H1 (cell line): Measurements from ENCODE around the gene PPFIBP2. TPM values are rescaled to one million over a fixed set of nuclear protein-coding genes. Genes with fewer than 3 reads are reported as not detected.

Experiments used
- EP300 ChIP-seq, 2 experiments: IDR thresholded peaks; 1 replicate in 1 of 2; 2 replicates in 1 of 2; pipeline ENCODE4 v1.6.1; 2011 to 2012; ENCODE audit warnings: low read depth in 2 of 2, low read length in 2 of 2, mild to moderate bottlenecking in 2 of 2, borderline replicate concordance in 1 of 2, inconsistent platforms in 1 of 2, moderate library complexity in 1 of 2
- FOSL1 ChIP-seq: IDR thresholded peaks from 2 replicates; pipeline ENCODE4 v1.6.1; 2011; ENCODE audit warnings: mild to moderate bottlenecking, low read depth, low read length, moderate library complexity; ENCODE audit not compliant: insufficient read depth
- NANOG ChIP-seq: IDR thresholded peaks from 2 replicates; pipeline ENCODE4 v1.6.1; 2011; ENCODE audit warnings: low read length, low read depth, mild to moderate bottlenecking, inconsistent platforms; ENCODE audit not compliant: insufficient read depth, poor library complexity, severe bottlenecking
- POLR2AphosphoS5 ChIP-seq: IDR thresholded peaks from 2 replicates; pipeline ENCODE4 v1.6.1; 2011; ENCODE audit warnings: low read depth, low read length
- POU5F1 ChIP-seq: IDR thresholded peaks from 2 replicates; pipeline ENCODE4 v1.6.1; 2011; ENCODE audit warnings: low read depth, mild to moderate bottlenecking, low read length, moderate library complexity
- RFX5 ChIP-seq: IDR thresholded peaks from 2 replicates; pipeline ENCODE4 v1.6.1; 2011; ENCODE audit warnings: low read depth, low read length, improper control_type of control experiment, borderline replicate concordance
- RNF2 ChIP-seq: fragments of 200-900, 300-1000 bp; sonication (generic); IDR thresholded peaks from 2 replicates; pipeline ENCODE4 v1.7.1; 2016; ENCODE audit warnings: borderline replicate concordance, low read depth, mild to moderate bottlenecking, antibody characterized with exemption, low read length; ENCODE audit not compliant: poor library complexity, severe bottlenecking; ENCODE audit errors: missing control alignments
- SAP30 ChIP-seq: fragments of 300-600 bp; sonication (generic); IDR thresholded peaks from 2 replicates; pipeline ENCODE4 v1.7.1; 2012; ENCODE audit warnings: low read length, moderate library complexity, mild to moderate bottlenecking, inconsistent platforms; ENCODE audit not compliant: insufficient read depth, insufficient replicate concordance
- SP1 ChIP-seq: IDR thresholded peaks from 2 replicates; pipeline ENCODE4 v1.6.1; 2011; ENCODE audit warnings: low read depth, low read length
- TCF12 ChIP-seq: IDR thresholded peaks from 2 replicates; pipeline ENCODE4 v1.6.1; 2011; ENCODE audit warnings: low read depth, mild to moderate bottlenecking, low read length
- polyA plus RNA-seq, 7 experiments: library from polyadenylated mRNA; depleted of rRNA in 3 of 7; stranded (reverse) in 5 of 7; unstranded in 2 of 7; fragments of >200 nt in 5 of 7; fragments of 200-250 nt in 2 of 7; gene quantifications; 1 replicate in 5 of 7; 2 replicates in 1 of 7; 4 replicates in 1 of 7; pipeline versions ENCODE4 v1.2.1 to v1.2.3, GENCODE V29; 2011 to 2013; ENCODE audit warnings: missing spikeins in 2 of 7, mixed read lengths in 2 of 7
- total RNA-seq: library from RNA; stranded (reverse); fragmentation: NEBNext Ultra II Directional; extraction: Animal tissue kit (Norgen Biotek cat#: 25700); gene quantifications from 2 replicates; pipeline ENCODE4 v1.2.1, GENCODE V29; 2021
- TF ChIP-seq, protein P1 (sequence below): IDR thresholded peaks from 2 replicates; pipeline ENCODE4 v1.6.1; 2012; ENCODE audit warnings: inconsistent platforms

PPFIBP2 gene
- total and polyA plus RNA-seq, 2 of the 8 experiments (the other 6 are each of a cell fraction or from before 2014, with no cell fraction given), result 5.5 to 9.8 TPM

DNA sequence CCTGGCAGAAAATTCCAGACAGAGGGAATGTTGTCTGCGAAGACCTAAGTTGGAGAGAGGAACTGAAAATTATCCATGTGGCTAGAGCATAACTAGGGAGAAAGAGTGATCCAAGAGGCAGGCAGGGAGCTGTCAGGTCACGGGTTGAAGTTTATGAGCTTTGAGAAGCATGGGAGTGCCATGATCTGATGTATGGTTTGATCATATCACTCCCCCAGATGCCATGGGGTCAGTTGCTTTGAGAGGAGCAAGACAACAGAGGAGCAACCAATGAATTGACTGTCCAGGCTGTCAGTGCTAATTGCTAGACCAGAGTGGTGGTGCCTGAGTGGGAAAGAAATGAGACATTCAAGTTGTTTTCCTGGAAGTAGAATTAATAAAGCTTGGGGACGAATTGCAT, 105.5 kb downstream of the PPFIBP2 start (continued):
- TF ChIP-seq, protein P1, sequence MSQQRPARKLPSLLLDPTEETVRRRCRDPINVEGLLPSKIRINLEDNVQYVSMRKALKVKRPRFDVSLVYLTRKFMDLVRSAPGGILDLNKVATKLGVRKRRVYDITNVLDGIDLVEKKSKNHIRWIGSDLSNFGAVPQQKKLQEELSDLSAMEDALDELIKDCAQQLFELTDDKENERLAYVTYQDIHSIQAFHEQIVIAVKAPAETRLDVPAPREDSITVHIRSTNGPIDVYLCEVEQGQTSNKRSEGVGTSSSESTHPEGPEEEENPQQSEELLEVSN, result no peak
- TF ChIP-seq POLR2AphosphoS5, result no peak
- no peak for TF ChIP-seq RFX5
- TF ChIP-seq TCF12, result no peak
- no peak for TF ChIP-seq SP1
- no peak for TF ChIP-seq EP300 (IDR thresholded peaks at IDR 0.05; ENCODE audit: borderline replicate concordance in 1 of 2, low read depth in 2 of 2, low read length in 2 of 2)
- no peak for TF ChIP-seq SAP30
- no peak for TF ChIP-seq RNF2
- no peak for TF ChIP-seq NANOG
- TF ChIP-seq FOSL1, result no peak
- no peak for TF ChIP-seq POU5F1
- TF ChIP-seq, all 59 proteins: peak for 0
